M059J (cell line): ENCODE data around the gene IQCN. TPM values are rescaled to one million over a fixed set of nuclear protein-coding genes. Genes with fewer than 3 reads are reported as not detected.

ENCODE experiments used
- DNase-seq: peaks from one replicate; pipeline ENCODE4 v3.0.0-alpha.2; 2012; ENCODE audit warnings: low read depth
- total RNA-seq: library from RNA; depleted of rRNA; stranded (reverse); fragments of >200 nt; shearing (Covaris generic); gene quantifications from 2 replicates; pipeline ENCODE4 v1.2.3, GENCODE V29; 2014

IQCN gene
- total RNA-seq, 1 experiment from 2014 or later = 0.10 TPM

DNA sequence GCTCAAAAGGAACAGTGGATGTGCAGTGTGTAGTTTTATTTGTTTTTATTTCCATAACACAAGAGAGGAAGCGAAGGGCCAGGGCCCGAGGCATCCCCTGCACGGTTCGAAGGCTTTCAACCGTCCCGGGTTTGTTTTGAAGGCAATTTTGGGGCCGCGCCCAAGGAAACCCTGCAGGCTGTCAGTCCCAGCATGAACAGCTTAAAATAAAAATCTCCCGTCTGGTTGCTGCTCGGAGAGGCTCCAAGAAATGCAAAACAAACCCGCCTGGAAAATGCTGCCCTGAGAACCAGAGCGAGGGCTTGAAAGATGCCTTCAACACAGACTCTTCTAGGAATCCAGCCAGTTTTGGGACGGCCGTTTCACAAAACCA, 32.6 kb upstream of the IQCN start:
- no peak for DNase-seq

DNA sequence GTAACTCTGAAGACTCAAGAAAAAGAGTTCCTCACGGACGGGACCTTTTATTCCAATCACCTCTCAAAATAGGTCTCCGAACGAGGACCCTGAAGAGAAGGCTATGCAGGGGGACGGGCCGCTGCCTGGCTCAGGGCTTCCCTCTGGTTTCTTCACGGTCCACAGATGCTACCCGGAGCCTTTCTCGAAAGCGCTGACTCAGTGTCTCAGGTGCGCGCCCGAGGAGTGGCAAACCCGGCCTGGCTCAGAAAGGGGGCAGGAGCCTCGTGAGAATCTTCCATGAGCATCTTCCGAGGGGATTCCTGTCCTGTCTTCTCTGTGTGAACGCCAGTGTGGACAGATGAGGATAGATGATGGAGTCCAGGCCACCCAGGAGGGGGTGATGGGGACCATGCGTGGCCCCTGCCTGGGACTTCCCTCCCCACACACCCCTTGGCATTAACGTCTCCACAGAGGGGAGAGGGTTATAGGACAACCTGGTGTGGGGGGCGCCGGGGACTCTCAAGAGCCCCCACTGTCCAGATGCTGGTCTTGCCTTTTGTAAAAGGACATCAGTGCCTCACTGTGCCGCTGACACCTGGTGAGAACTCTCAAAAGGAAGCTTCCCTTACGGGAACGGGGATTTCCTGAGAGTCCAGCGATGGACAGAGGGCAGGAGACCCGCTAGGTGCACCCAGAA, 32.1 kb upstream of the IQCN start:
- DNase-seq = no peak

DNA sequence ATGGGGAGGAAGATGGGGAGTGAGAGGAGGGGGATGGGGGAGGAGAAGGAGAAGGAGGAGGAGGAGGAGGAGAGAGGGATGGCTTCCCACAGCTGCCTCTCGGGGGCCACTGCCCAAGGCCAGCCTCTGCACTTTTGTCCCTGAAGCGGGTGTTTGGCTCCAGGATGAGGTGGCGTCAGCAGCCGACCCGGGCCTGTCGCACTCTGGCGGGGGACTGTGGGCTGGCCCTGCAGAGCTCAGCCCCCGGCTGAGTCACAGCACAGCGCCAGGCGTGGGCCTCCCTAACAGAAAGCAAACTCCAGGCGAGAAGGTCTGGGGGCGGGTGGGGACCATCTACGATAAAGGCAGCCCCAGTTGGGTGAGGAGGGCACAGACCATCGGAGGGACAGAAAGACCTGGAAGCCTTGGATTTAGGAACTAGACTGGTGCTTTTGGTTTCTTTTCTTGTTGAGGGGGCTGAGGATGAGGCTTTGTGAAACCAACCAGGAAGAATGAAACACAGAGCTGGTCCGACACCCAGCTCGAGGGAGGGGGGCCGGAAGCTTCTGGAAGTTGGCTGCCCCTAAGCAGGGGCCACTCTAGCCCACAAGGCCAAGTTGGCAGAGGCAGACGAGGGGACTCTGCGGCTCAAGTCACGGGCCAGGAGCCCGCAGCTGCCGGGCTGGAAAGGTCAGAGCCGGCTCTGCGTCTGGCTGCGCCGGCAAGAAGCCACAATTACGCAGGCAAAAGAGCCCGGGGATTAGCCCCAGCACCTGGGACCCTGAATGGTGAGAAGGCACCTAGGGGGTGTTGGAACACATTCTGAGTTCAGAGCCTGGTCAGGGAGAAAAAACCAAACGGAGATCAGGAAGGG, 30.4 kb upstream of the IQCN start:
- peak; percentile 87 for DNase-seq

DNA sequence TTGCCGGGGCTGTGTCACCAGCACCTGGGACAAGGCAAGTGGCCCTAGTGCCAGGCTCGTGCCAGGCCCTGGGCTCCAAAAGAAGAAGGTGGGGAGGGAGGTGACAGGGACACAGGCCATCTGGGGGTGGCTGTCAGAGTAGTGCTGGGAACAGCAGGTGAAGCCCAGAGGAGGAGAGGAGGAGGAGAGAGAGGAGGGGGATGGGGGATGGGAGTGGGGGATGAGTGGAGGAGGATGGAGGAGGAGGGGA, 29.9 kb upstream of the IQCN start:
- no peak for DNase-seq

DNA sequence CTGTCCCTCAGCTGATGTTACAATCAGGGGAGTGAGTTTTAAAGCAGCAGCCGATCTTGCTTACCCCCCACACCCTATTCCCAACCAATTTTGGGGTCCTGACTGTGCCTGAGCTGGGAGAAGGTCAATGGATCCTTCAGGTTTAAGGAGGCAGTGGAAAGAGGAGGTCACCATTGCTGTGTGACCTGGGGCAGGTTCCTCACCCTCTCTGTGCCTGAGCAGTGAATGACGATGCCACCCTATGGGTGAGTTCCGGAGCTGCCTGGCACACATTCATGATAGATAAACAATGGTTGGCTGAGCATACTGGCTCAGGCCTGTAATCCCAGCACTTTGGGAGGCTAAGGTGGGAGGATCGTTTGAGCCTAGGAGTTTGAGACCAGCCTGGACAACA, 27.5 kb upstream of the IQCN start:
- DNase-seq = no peak

DNA sequence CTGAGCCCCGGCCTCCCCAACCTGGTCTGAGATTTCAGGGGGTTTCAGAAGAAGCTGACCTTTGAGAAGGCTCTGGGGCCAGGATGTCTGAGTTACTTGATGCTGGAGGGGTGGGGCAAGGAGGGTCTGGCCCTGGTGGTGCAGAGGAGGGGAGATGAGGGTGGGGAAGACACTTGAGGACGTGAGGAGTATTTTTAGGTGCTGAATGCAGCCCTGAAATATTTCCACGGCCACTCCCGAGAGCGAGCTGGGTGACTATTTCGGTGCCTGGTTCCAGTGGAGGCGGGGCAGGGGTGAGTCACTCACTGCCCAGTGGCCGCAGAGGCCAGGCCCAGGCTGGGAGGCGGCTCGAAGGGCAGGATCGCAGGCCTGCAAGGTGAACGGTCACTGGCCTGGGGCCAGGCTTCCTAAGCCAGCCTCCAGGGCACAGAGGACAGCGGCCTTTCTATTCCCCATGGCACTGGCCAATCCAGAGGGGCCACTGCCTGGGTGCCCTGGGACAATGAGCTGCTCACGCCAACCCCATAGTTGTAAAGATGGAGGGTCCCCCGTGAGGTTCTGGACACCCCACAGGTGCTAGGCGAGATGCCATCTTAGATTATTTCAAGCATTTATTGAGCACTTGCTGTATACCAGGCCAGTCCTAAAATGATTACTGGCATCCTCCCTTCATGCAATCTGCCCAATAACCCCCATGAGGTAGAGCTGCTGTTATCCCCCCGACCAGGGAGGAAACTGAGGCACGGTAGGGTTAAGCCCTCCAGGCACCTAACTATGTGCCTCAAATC, 26.9 kb upstream of the IQCN start:
- peak; percentile 85 for DNase-seq

DNA sequence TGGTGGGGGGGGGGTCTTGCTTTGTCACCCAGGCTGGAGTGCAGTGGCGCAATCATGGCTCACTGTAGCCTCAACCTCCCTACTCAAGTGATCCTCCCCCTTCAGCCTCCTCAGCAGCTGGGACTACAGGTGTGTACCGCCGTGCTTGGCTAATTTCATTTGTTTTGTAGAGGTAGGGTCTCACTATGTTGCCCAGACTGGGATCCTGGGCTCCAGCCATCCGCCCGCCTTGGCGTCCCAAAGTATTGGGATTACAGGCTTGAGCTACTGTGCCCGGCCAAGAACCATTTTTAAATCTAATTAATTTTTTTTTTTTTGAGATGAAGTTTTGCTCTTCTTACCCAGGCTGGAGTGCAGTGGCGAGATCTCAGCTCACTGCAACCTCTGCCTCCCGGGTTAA, 25.4 kb upstream of the IQCN start:
- DNase-seq = no peak

DNA sequence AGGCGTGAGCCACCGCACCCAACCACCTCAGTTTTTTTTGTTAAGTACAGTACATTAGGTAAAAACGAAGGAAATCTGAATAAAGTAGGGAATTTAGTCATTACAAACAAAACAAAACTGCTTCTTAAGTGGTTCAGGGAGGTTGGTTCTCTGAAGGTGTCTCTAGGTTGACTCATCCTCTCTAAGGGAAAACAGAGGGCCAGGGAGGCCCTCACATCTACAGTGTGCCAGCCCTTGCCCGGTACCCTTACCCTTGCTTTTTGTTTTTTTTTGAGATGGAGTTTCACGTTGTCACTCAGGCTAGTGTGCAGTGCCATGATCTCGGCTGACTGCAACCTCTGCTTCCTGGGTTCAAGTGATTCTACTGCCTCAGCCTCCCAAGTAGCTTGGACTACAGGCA, 24.3 kb upstream of the IQCN start:
- DNase-seq = peak; percentile 65

DNA sequence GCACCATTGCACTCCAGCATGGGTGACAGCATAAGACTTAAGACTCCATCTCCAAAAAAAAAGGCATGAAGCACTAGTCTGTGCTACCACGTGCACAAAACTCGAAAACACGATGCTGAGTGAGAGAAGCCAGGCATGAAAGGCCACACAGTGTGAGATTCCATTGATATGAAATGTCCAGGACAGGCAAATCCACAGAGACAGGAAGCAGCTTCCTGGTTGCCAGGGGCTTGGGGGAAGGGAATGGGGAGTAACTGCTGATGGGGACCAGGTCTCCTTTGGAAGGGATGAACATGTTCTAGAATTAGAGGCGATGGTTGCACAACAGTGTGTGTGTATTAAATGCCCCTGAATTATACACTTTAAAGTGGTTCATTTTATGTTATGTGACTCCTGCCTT, 23.1 kb upstream of the IQCN start:
- DNase-seq = peak; percentile 51

DNA sequence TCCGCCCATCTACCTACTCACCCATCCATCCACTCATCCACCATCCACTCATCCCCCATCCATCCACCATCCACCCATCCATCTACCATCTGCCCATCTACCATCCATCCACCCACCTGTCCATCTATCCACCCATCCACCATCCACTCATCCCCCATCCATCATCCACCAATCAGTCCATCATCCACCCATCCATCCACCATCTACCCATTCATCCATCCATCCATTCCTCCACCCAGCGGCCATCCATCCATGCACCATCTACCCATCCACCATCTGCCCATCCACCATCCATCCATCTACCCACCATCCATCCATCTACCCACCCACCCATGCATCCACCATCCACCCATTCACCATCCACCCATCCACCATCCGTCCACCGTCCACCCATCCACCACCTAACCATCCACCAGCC, 20.8 kb upstream of the IQCN start:
- DNase-seq = no peak

DNA sequence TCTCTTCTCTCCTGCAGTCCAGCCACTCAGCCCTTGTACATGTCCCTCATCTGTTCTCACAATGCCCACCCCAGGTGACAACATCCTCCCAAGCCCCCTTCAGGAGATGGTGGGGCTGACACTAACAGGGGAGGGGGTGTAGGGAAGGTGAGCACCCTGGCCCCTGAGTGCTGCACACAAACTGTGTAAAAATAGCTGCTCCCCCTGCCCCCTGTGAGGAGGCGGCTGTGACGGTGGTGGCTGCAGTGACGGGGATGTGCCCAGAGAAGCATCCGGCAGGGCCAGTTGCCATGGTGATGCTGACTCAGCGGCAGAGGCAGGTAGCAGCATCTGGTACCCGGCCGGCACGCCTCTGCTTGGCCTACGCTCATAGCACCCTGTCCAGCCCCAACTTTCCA, 20.2 kb upstream of the IQCN start:
- peak; percentile 55 for DNase-seq

DNA sequence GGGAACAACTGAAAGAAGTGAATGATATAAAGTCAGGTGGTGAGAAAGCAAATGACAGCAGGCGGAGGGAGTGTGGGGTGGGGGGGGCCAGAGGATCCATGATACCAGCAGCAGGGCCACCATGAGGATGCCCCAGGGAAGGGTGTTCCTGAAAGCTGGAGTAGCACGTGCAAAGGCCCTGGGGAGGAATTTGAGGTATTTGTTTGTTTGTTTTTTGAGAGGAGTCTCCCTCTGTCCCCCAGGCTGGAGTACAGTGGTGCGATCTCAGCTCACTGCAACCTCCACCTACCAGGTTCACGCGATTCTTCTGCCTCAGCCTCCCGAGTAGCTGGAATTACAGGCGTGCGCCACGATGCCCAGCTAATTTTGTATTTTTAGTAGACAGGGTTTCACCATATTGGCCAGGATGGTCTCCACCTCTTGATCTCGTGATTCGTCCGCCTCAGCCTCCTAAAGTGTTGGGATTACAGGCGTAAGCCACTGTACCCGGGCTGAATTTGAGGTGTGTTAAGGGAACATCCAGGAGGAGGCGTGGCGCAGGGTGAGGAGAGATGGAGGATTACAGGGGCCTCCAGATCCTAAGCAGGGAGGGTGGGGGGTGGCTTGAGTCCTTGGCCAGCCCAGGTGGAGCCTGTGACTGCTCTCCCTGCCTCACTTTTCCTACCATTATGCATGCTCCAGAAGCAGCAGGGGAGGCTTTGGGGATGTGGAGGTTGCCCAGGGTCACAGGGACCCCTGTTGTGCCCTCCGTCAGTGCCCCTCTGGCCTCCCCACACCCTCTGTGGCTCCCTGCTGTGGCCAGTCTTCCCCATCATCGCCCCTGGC, 19.6 kb upstream of the IQCN start:
- no peak for DNase-seq

DNA sequence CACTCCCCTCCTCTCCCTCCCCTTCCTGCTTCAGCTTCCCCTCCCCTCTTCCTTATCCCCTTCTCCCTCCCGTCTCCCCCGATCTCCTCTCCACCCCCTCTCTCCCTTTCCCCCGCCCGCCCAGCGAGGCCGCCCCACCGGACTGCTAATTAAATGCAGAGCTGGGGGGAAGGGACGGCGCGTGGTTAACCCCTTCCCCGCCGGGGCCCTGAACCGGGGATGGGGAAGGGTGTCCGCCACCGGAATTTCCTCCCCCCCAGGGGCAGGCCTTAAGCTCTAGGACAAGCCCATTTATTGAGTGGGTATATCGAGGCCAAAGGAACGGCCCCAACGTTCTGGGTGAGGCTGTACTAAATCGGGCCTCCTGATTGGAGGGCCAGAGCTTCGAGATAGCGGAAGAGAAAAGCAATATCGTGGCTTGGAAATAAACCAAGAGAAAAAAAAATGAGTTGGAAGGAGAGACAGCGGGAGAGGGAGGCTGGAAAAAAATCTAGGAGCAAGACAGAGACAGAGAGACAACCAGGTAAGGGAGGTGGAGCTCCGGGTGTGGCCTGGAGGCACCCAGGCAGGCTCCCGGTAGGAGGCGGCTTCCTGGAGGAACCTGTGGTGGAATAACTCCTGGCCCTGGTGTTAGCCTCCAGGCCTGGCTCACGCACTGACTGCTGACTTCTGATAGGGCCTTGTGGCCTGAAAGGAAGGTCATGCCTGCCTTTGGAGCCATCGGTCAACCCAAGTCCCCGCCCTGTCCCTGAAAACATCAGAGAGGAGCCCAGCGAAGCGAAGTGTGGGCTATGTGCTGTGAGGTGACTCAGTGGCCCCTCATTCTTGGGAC, 18.8 kb upstream of the IQCN start:
- DNase-seq = peak; percentile 46

DNA sequence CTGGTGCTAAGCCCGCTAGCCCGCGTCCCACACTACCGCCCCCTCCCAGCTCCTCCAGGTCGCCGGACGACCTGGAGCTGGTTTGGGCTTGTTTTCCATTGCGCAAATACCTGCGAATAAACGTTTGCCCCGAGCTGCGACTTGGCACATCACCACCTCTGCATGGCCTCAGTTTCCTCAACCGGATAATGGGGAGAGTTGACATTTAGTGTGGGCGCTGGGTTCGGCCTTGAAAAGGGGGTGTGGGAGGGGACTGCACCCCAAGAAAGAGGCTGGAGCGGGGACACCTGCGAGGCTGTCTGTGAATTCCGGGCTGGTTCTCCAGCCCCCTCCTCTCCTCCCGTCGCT, 18.2 kb upstream of the IQCN start:
- DNase-seq = no peak

DNA sequence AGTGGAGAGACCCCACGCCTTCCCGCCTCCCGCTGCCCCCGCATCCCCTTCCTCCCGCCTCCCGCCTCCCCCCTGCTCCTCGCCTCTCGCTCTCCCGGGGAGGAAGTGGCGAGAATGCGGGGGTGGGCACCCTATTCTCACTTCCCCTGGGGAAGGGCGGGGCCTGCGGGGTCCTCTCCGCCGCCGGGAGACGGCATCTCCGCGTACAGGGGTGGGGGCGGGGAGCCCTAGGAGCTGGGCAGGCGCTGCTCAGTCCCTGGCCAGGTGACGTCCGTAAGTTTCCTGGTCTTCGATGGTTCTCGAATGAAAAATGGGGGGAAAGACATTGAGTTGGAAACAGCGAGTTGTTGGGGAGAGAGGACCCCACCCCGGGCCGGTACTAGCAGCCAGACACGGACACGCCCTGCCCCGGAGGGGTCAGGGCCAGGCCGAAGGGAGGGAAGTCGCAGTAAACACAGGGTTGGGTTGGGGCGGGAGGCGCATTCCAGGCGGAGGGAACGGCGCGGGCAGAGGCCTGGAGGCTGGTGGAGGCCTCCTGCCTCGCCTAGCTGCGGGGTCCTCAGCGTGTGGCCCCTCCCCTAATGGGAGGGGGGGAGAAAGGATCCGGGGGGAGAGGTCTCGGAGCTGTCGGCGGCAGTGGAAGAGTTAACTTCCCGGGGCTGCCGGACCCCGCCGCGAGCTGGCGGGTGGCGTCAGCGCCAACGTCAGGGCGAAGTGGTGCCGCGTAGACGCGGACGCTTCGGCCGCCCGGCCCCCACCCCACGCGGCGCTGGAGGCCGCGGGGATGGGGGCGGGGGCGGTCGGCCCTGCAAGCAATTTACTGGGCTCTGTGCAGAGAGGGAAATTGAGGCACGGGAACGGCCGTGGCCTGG, 17.6 kb upstream of the IQCN start:
- peak; percentile 72 for DNase-seq

DNA sequence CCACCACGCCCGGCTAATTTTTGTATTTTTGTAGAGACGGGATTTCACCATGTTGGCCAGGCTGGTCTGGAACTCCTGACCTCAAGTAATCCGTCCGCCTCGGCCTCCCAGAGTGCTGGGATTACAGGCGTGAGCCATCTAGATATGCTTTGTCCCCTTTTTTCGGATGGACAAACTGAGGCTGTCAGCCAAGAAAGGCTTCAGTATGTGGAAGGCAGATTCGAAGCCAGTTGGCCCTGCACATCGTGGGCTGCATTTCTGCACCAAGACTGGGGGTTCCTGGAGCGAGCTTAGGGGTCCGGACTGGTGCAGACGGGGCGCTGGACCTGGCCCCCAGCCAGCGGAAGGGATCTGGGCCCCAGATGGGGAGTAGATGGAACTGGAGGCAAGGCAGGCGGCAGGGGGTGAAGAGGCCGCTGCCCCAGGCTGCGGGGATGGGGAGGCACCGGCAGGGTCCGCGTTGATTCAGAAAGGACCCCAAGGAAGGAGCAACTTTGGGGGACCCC, 16.8 kb upstream of the IQCN start:
- DNase-seq = no peak

DNA sequence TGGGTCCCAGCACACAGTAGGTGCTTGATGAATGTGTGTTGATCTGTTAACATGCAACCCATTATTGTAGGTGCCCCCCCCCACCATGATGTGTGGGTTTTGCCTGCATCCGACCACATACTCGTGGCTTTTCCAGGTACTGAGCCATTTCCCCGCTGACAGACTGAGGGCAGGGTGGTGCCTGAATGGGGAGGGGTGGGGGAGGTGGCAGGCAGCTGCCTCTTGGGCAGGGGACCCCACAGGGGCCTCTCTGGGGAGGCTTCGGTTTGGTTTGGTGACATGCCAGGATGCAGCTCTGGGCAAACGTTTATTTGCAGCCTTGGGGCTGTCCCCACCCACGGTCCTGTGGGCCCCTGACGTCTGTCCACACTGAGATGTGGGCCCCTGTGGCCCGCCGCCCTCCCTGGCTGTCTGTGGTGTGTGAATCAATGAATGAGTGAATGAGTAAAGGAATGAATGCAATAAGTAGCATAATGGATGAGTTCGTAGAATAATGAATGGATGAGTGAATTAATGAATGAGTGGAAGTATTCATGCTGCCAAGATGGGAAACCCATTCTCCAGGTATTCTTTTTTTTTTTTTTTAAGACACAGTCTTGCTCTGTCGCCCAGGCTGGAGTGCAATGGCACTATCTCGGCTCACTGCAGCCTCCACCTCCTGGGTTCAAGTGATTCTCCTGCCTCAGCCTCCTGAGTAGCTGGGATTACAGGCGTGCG, 16.2 kb upstream of the IQCN start:
- no peak for DNase-seq

DNA sequence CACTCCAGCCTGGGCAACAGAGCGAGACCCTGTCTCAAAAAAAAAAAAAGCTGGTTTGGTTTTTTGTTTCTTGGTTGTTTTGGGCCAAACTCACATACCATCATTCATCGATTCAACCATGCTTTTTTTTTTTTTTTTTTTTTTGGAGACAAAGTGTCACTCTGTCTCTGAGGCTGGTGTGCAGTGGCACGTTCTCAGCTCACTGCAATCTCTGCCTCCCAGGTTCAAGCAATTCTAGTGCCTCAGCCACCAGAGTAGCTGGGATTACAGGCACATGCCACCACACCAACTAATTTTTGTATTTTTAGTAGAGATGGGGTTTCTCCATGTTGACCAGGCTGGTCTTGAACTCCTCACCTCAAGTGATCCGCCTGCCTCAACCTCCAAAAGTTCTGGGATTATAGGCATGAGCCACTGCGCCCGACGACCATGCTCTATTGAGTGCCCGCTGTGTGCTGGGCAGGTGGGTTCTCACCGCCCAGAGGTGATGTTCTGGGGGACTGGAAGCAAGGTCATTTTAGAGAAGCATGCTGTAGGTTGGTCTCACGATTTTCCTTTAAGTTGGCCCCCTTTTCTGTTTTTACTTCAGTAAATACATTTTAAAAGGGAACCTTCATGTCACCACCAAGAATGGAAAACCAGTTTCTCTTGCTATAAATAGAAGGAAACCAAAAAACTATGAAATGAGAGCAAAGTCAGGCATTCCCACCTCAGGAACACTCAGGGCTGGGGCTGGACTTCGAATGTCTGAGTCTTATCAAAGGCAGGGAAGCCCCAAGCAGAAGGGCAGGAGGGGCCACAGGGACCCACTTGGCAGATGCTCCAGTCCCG, 15.4 kb upstream of the IQCN start:
- no peak for DNase-seq
